IMR-90 (cell line): Measurements from ENCODE around the gene NFAT5.

ENCODE experiments used
- CTCF ChIP-seq: conservative IDR thresholded peaks from 2 replicates; pipeline ENCODE4 v1.5.1; 2012; ENCODE audit warnings: mild to moderate bottlenecking, low read depth, low read length, improper control_type of control experiment
- POLR2A ChIP-seq: IDR thresholded peaks from 2 replicates; pipeline ENCODE4 v1.6.1; 2012; ENCODE audit warnings: mild to moderate bottlenecking, low read depth, low read length
- USF2 ChIP-seq: fragments of 150-350 bp; IDR thresholded peaks from 2 replicates; pipeline ENCODE4 v1.6.1; 2017; ENCODE audit warnings: mild to moderate bottlenecking, antibody characterized with exemption, low read length, low read depth

DNA sequence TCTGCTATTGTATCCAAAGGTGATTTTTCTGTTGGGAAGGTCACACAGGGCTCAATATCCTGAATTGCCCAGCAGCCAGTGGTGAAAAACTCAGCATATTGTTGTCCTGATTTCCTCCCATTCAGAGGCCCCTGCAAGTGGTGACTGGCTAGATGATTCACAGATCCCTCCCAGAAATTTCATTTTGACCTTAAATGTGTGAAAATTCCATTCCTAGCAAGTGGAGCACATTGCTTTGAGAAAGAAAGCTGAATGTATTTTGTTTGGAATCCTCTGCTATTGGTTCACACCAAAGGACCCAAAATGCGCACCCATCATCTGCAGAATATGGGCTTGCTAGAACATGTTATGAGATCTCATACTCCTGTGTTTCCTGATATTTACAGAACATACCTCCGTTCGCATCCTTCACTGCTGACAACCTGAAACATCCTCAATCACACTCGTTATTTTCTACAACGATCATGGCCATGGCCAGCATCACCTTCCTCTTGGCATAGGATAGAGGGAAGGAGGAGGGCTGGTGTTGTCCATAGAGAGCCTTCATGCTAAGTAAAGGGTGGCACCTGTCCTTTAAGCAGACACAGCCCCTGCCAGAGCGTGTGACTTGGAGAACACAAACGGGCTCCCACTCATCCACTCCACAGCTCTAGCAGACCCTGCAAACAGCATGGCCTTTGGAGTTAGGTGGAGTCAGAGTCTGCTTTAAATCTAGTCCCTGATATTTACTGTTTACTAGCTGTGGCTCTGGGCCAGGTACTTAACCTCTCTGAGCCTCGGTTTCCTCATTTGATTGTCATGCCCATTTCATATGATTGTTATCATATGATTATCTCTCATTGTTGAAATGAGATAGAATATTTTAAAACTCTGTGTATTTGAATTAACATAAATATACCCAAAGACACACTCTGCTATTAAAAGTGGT, 30.4 kb upstream of the NFAT5 start:
- TF ChIP-seq USF2 (no peak), CTCF (no peak), POLR2A (no peak)
